GM15510 (cell line): ENCODE data around the gene SLC30A2.

Experiments
- POLR2A ChIP-seq: IDR thresholded peaks from 3 replicates; pipeline ENCODE4 v1.6.1; 2011; ENCODE audit warnings: borderline replicate concordance; ENCODE audit not compliant: insufficient read length; ENCODE audit errors: extremely low read depth

The SLC30A2 gene

GRCh38 chr1:26035959-26036755 is 9.8 kb downstream of the SLC30A2 start:
- TF ChIP-seq POLR2A, result no peak

DNA sequence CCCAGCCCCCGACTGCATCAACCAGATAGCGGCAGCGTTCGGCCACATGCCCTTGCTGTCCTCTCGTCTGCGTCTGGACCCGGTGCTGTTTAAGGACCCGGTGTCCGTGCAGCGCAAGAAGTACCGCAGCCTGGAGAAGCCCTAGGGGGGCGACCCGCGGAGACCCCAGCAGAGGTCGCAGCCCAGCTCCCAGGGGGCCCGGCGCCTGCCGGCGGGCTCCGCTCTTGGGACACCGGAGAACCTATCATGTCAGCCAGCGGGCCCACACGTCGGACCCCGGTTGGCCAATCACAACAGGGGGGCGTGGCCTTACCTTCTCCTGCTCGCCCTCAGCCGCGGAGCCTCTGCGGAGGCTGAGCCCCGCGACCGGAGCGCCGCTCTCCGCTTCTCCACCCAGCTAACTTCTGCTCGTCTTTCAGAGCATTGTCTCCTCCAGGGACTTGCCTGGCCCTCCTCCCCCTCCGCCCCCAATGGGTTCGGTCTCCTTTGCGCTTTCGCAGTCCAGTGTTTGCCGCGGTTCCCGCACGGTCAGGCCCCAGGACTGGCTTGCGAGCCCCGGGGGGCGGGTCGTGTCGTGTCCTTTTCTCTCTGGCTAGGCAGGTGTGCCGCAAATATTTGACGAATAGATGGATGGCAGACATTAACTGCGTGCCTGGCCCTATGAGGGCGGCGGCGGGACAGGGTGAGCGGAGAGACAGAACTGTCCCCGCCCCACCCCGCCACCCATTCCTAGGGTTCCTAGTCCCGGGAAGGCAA is 10.5 kb downstream of the SLC30A2 start:
- peak; percentile 47 for TF ChIP-seq POLR2A

DNA sequence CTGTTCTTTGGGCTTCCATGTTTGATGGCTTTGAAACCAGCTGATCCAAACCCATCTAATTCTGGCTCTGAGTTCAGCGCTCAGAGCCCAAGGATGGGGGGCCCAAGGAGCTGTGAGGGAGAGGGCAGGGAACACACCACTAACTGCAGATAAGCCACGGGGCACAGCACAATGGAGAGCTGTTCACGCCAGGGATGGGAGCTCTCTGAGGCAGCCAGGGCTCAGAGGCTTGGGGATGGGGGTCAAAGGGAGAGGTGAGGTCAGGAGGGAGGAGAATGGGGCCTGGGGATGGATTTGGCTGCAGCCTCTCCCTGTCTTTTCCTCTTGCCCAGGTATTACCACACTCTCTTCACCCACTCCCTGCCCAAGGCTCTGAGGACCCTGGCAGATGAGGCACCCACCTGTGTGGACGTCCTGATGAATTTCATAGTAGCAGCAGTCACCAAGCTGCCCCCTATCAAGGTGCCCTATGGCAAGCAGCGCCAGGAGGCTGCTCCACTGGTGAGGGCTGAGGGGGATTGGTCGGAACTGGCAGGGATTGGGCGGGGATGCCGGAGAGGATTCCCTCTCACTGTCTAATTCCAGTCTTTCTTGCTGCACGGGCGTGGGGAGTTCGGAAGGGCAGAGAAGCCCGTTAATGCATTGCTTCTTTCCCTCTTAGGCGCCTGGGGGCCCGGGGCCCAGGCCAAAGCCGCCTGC is 11.3 kb downstream of the SLC30A2 start:
- TF ChIP-seq POLR2A, result no peak

DNA sequence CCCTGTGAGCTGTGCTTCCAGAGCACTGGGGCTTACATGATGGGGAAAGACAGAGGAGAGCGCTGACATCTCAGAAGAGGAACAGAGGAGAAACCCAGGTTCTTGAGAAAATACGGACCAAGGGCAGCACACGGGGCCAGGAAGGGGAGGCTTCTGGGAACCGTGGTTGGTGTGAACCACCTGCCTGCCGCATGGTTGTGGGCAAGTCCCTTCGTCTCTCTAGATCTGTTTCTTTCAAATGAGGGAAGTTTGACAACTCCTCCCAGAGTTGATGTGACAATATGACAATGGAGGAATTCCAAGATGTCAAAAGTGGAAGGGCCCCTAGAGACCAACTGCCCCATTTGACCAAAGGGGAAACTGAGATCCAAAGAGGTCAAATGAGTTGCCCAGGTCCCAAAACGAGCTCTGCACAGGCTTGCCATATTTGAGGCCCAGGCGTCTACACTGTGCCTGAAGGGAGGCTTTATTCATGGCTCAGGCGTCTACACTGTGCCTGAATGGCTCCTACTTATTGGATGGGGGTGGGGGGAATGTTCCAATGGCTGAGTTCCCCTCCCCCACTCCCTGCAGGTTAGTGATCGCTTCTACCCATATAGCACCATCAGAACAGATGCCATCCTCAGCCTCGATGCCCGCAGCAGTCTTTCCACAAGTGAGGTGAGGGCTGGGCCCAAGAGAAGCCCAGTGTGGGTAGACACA is 13.1 kb downstream of the SLC30A2 start:
- TF ChIP-seq POLR2A, result no peak

GRCh38 chr1:26031611-26032220 is 14.2 kb downstream of the SLC30A2 start:
- TF ChIP-seq POLR2A, result no peak

GRCh38 chr1:26031196-26031595 is 14.7 kb downstream of the SLC30A2 start:
- TF ChIP-seq POLR2A, result no peak

DNA sequence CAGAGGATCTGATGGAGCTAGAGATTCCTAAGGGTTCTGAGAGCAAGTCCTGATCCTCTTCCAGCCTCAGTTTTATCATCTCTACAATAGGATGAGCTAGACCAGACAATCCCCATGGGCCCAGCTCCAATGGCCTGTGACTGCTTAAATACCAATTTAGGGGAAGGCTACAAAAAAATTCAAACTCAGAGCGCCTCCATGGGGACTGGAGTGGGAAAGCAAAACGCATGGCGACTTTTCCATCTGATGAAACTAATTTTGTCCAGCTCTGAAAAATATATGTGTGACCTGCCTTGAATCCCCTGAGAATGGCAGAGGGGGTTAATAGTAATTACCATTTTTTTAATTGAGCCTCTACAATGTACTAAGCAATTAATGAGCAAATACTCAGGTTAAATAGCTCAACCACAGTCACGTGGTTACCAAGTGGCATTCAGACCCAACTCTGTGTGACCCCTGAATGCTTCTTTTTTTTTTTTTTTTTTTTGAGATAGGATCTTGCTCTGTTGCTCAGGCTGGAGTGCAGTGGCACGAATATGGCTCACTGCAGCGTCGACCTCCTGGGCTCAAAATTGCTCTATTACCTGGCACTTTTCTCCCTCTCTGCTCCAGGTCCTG is 15.9 kb downstream of the SLC30A2 start:
- no peak for TF ChIP-seq POLR2A

GRCh38 chr1:26029054-26029863 is 16.7 kb downstream of the SLC30A2 start:
- TF ChIP-seq POLR2A, result no peak

GRCh38 chr1:26028490-26028980 is 17.4 kb downstream of the SLC30A2 start:
- TF ChIP-seq POLR2A, result no peak

GRCh38 chr1:26027716-26028489 is 18.0 kb downstream of the SLC30A2 start:
- no peak for TF ChIP-seq POLR2A

GRCh38 chr1:26025517-26025916 is 20.4 kb downstream of the SLC30A2 start:
- no peak for TF ChIP-seq POLR2A

DNA sequence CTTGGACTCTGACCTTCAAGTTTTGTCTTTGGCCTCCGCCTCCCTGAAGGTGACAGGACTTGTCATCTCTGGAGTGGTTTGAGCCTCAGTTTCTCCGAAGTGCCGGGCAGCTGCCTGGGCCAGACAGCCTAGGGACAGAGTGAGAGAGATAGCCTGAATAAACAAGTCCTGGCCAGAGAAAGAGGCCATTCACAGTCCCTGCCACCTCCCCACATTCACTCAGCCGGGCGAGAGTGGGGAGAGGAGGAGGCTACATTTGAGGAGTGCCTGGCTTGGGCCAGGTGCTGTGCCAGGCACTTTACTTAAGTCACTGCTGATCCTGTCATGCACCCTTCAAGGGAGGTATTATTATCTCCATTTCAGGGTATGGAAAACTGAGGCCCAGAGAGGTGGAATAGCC is 20.9 kb downstream of the SLC30A2 start:
- TF ChIP-seq POLR2A, result no peak
